Endothelial cell of umbilical vein (primary cell): ENCODE measurements around the gene TPST1. TPM values are rescaled to one million over a fixed set of nuclear protein-coding genes. Genes with fewer than 3 reads are reported as not detected.

Experiments
- BruUV-seq: library from RNA; stranded (reverse); fragments of 400-500 nt; replicated peaks from 2 replicates; lab custom pipeline; 2021; lab: Mats Ljungman, UMichigan
- CTCF ChIA-PET: fragments of 300-600, 350-600 bp; sonication (Branson Sonifier 250); formaldehyde crosslinking; loops from one replicate; lab custom pipeline; 2021; ENCODE audit warnings: antibody characterized with exemption, inconsistent platforms; lab: Charles Lee
- POLR2A ChIA-PET: fragments of 300-600, 350-600 bp; sonication (Branson Sonifier 250); formaldehyde crosslinking; loops from one replicate; lab custom pipeline; 2021; ENCODE audit warnings: antibody characterized with exemption, inconsistent platforms; lab: Charles Lee
- DNase-seq: peaks from one replicate; pipeline ENCODE4 v3.0.0-alpha.2; 2011; ENCODE audit warnings: low read depth, low spot score
- FAIRE-seq: peaks from 2 replicates; lab custom pipeline; 2011; peaks lifted over from hg19 to GRCh38; lab: Jason Lieb, UNC
- H2AFZ ChIP-seq: 2 replicates; pipeline ENCODE4 v1.6.0; 2012; ENCODE audit warnings: low read depth, low read length, control low read depth, inconsistent platforms
- H3K27ac ChIP-seq: 2 replicates; pipeline ENCODE4 v1.5.1; 2011; ENCODE audit warnings: low read depth, mild to moderate bottlenecking, control low read depth, low read length, moderate library complexity; ENCODE audit not compliant: insufficient read depth
- H3K27me3 ChIP-seq, 2 experiments: 2 replicates each; pipeline versions ENCODE4 v1.6.0 to v1.6.1; 2011; ENCODE audit warnings: low read length in 2 of 2, mixed read lengths in 1 of 2; ENCODE audit not compliant: control insufficient read depth in 2 of 2, insufficient read depth in 2 of 2
- H3K36me3 ChIP-seq, 2 experiments: 2 replicates in 1 of 2; 3 replicates in 1 of 2; pipeline ENCODE4 v1.5.1; 2011; ENCODE audit warnings: low read length in 2 of 2, mild to moderate bottlenecking in 1 of 2, moderate library complexity in 1 of 2; ENCODE audit not compliant: control insufficient read depth in 2 of 2, insufficient read depth in 2 of 2; ENCODE audit errors: extremely low read depth in 1 of 2
- H3K4me1 ChIP-seq: 3 replicates; pipeline ENCODE4 v1.5.1; 2011; ENCODE audit warnings: mild to moderate bottlenecking, low read length; ENCODE audit not compliant: control insufficient read depth, insufficient read depth; ENCODE audit errors: extremely low read depth
- H3K4me2 ChIP-seq: 2 replicates; pipeline ENCODE4 v1.6.1; 2011; ENCODE audit warnings: low read length, control low read depth, mixed read lengths; ENCODE audit not compliant: insufficient read depth
- H3K4me3 ChIP-seq, 3 experiments: fragments of 200-600 bp in 1 of 3; sonication (generic), shearing (Covaris generic) in 1 of 3; replicated peaks in 1 of 3; 2 replicates each; pipeline ENCODE4 v1.5.1; 2011 to 2016; ENCODE audit warnings: control low read depth in 3 of 3, low read length in 3 of 3, mild to moderate bottlenecking in 2 of 3, inconsistent platforms in 1 of 3, low read depth in 1 of 3, moderate library complexity in 1 of 3; ENCODE audit not compliant: insufficient read depth in 1 of 3
- H3K79me2 ChIP-seq: 2 replicates; pipeline ENCODE4 v1.6.0; 2012; ENCODE audit warnings: low read length, inconsistent platforms; ENCODE audit not compliant: control insufficient read depth, insufficient read depth
- H3K9ac ChIP-seq: replicated peaks from 2 replicates; pipeline ENCODE3; 2011; ENCODE audit warnings: low read length, control low read depth; ENCODE audit not compliant: insufficient read depth; ENCODE audit errors: extremely low read depth
- H3K9me1 ChIP-seq: replicated peaks from 3 replicates; pipeline ENCODE4 v1.6.0; 2011; ENCODE audit warnings: mild to moderate bottlenecking, low read length; ENCODE audit not compliant: control insufficient read depth, insufficient read depth; ENCODE audit errors: extremely low read depth
- H3K9me3 ChIP-seq: replicated peaks from 2 replicates; pipeline ENCODE4 v1.5.1; 2012; ENCODE audit warnings: low read length, inconsistent platforms; ENCODE audit not compliant: control insufficient read depth, insufficient read depth
- H4K20me1 ChIP-seq: replicated peaks from 2 replicates; pipeline ENCODE3; 2011; ENCODE audit warnings: mild to moderate bottlenecking, low read length; ENCODE audit not compliant: control insufficient read depth, insufficient read depth; ENCODE audit errors: extremely low read depth
- EZH2 ChIP-seq: IDR thresholded peaks from 2 replicates; pipeline ENCODE4 v1.6.1; 2012; ENCODE audit warnings: borderline replicate concordance, low read depth, mild to moderate bottlenecking, moderate library complexity, low read length, inconsistent platforms; ENCODE audit not compliant: severe bottlenecking
- FOS ChIP-seq: IDR thresholded peaks from 2 replicates; pipeline ENCODE4 v1.6.1; 2011; ENCODE audit warnings: mild to moderate bottlenecking, low read length, moderate library complexity, borderline replicate concordance; ENCODE audit not compliant: insufficient read depth
- GATA2 ChIP-seq: IDR thresholded peaks from 2 replicates; pipeline ENCODE4 v1.7.0; 2011; ENCODE audit warnings: low read depth, mild to moderate bottlenecking, moderate library complexity, mixed read lengths, low read length; ENCODE audit not compliant: insufficient read length, insufficient read depth
- JUN ChIP-seq: IDR thresholded peaks from 2 replicates; pipeline ENCODE4 v1.6.1; 2011; ENCODE audit warnings: borderline replicate concordance, low read depth; ENCODE audit not compliant: insufficient read length, insufficient read depth
- MYC ChIP-seq: IDR thresholded peaks from one replicate; pipeline ENCODE4 v1.6.1; 2011; ENCODE audit warnings: mild to moderate bottlenecking, low read depth, low read length
- POLR2A ChIP-seq: IDR thresholded peaks from 2 replicates; pipeline ENCODE4 v1.6.1; 2012; ENCODE audit warnings: low read depth, mild to moderate bottlenecking, control low read depth, low read length
- POLR2AphosphoS5 ChIP-seq: IDR thresholded peaks from 2 replicates; pipeline ENCODE4 v1.6.1; 2012; ENCODE audit warnings: low read depth, mild to moderate bottlenecking, control low read depth, low read length, moderate library complexity; ENCODE audit not compliant: insufficient read depth
- dilution Hi-C: fragments of 300-500 bp; cut with MboI; formaldehyde crosslinking; loops from one replicate; pipeline ENCODE4 v1.15.0; 2019; ENCODE audit warnings: low sequenced_read_pairs; ENCODE audit not compliant: extremely low pct_ligation_motif_present
- intact Hi-C: fragments of 100-400 bp; cut with micrococcal nuclease; formaldehyde crosslinking; loops from one replicate; pipeline ENCODE4 v1.10.0; 2022
- polyA plus RNA-seq, 4 experiments: library from polyadenylated mRNA; depleted of rRNA in 3 of 4; stranded (reverse) in 3 of 4; unstranded in 1 of 4; fragments of >200 nt; gene quantifications; 2 replicates each; pipeline versions ENCODE4 v1.2.1 to v1.2.3, GENCODE V29; 2011 to 2012; ENCODE audit warnings: missing spikeins in 1 of 4
- total RNA-seq: library from RNA; stranded (reverse); gene quantifications from 2 replicates; pipeline ENCODE4 v1.2.3, GENCODE V29; 2021
- TF ChIP-seq, protein P1 (sequence below): IDR thresholded peaks from 2 replicates; pipeline ENCODE4 v1.6.1; 2011; ENCODE audit not compliant: insufficient read depth, insufficient read length
- TF ChIP-seq, protein P2 (sequence below), 2 donors: IDR thresholded peaks; 1 replicate in 1 of 2; 2 replicates in 1 of 2; pipeline ENCODE4 v1.5.1; 2011; ENCODE audit warnings: low read length in 2 of 2, mild to moderate bottlenecking in 2 of 2, moderate library complexity in 2 of 2, control low read depth in 1 of 2, inconsistent platforms in 1 of 2, low read depth in 1 of 2; ENCODE audit not compliant: insufficient read depth in 1 of 2; ENCODE audit errors: extremely low read depth in 1 of 2

TPST1 gene
- total and polyA plus RNA-seq, 2 donors (not counting 3 experiments of a cell fraction or from before 2014, with no cell fraction given) = 18.7 to 21.0 TPM

DNA sequence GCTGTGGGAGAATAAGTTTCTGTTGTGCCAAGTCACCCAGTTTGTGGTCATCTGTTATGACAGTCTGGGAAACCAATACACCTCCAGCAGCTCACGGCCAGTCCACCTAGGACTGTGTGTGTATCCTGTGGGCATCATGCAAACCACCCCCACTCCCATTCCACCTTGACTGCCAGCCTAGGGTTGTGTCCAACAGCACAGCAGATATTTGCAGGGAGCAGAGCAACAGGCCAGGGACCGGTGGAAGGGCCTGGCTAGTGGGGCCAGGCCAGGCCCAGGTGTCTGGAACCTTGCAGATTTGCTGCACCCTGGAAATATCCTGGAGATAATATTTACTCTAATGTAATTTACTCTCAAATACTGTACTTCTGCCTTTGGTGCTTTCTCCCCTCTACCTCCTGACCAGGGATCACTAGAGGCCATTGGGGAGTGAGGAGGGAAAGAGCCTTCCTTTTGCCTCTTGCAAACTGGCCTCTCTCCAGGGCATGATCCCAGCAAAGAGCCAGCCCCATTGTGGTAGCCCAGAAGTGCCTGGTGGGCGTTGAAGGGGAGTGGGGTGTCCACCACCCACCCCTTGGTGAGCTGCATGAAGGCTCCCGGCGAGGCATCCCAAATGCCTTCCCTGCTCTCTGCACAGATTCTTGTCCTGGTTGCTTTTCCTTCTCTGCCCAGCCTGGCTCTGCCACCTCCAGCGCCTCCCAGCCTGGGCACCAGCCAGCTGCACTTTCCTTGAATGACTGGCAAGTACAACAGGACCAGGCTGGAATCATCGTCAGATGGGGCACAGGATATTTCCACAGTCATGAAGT lies 15.2 kb upstream of the TPST1 start:
- TF ChIP-seq GATA2 = no peak
- TF ChIP-seq EZH2 = no peak
- TF ChIP-seq, protein P1, sequence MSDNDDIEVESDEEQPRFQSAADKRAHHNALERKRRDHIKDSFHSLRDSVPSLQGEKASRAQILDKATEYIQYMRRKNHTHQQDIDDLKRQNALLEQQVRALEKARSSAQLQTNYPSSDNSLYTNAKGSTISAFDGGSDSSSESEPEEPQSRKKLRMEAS = no peak
- TF ChIP-seq FOS = no peak
- no peak for TF ChIP-seq JUN
- TF ChIP-seq POLR2AphosphoS5 = no peak
- no peak for TF ChIP-seq POLR2A
- TF ChIP-seq MYC = no peak
- TF ChIP-seq, protein P2, sequence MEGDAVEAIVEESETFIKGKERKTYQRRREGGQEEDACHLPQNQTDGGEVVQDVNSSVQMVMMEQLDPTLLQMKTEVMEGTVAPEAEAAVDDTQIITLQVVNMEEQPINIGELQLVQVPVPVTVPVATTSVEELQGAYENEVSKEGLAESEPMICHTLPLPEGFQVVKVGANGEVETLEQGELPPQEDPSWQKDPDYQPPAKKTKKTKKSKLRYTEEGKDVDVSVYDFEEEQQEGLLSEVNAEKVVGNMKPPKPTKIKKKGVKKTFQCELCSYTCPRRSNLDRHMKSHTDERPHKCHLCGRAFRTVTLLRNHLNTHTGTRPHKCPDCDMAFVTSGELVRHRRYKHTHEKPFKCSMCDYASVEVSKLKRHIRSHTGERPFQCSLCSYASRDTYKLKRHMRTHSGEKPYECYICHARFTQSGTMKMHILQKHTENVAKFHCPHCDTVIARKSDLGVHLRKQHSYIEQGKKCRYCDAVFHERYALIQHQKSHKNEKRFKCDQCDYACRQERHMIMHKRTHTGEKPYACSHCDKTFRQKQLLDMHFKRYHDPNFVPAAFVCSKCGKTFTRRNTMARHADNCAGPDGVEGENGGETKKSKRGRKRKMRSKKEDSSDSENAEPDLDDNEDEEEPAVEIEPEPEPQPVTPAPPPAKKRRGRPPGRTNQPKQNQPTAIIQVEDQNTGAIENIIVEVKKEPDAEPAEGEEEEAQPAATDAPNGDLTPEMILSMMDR (IDR thresholded peaks at IDR 0.05; ENCODE audit: extremely low read depth in 1 of 2, insufficient read depth in 1 of 2, low read depth in 1 of 2, low read length in 2 of 2) = no peak
- no TSS peak for BruUV-seq
- no peak for FAIRE-seq
- no peak for DNase-seq
- Histone ChIP-seq H3K9ac (no peak overlapping the region), H3K9me3 (no peaks in the 10 kb centered on the region), H3K79me2 (no peaks in the 10 kb centered on the region), H3K36me3 (no peaks in the 10 kb centered on the region), H3K4me2 (no peak overlapping the region), H3K9me1 (no peaks in the 10 kb centered on the region), H4K20me1 (no peaks in the 10 kb centered on the region), H3K4me3 (no peak overlapping the region), H3K4me1 (no peaks in the 10 kb centered on the region), H3K27me3 (no peaks in the 10 kb centered on the region), H3K27ac (no peak overlapping the region), H2AFZ (no peak overlapping the region)
- dilution Hi-C loops = no loop called here
- intact Hi-C loops = no loop called here
- POLR2A ChIA-PET = no interaction called here
- CTCF ChIA-PET = no interaction called here
